ENCODE data around the gene GYPC.
A peak's percentile ranks its signal among the peaks of the same experiment; 100 is the strongest.
"Not testable (repeated sequence)": the region's sequence is repeated elsewhere in the genome, so short reads cannot be mapped to it uniquely, and the experiment has no call there.

Gene GYPC

GRCh38 chr2:126699716-126700581, 44.0 kb downstream of the GYPC start:
- DNase-seq: no peak

GRCh38 chr2:126700677-126701076, 44.7 kb downstream of the GYPC start:
- no peak for DNase-seq

- no peak for DNase-seq
Observed at GRCh38 chr2:126703311-126703710, 47.4 kb downstream of the GYPC start.

- DNase-seq: no peak
Observed at GRCh38 chr2:126704434-126705160, 48.6 kb downstream of the GYPC start.

- no peak for DNase-seq
Observed at GRCh38 chr2:126707191-126707590, 51.2 kb downstream of the GYPC start.

- DNase-seq: no peak
Observed at GRCh38 chr2:126707941-126708340, 52.0 kb downstream of the GYPC start.

- peak; percentile 24 to 39 (median 37) for DNase-seq
Observed at GRCh38 chr2:126714191-126714965, 58.4 kb downstream of the GYPC start.

GRCh38 chr2:126715111-126715510, 59.2 kb downstream of the GYPC start:
- no peak for DNase-seq

GRCh38 chr2:126715576-126716406, 59.8 kb downstream of the GYPC start:
- DNase-seq: no peak

GRCh38 chr2:126717277-126717676, 61.3 kb downstream of the GYPC start:
- DNase-seq: not testable (repeated sequence)

- no peak for DNase-seq
Observed at GRCh38 chr2:126717928-126718327, 62.0 kb downstream of the GYPC start.

- DNase-seq: peak in 1 of 3 donors; percentile 9
Observed at GRCh38 chr2:126719191-126719832, 63.4 kb downstream of the GYPC start.

GRCh38 chr2:126719833-126720351, 63.9 kb downstream of the GYPC start:
- peak; percentile 73 to 85 (median 75) for DNase-seq

GRCh38 chr2:126720638-126721037, 64.7 kb downstream of the GYPC start:
- DNase-seq: peak; percentile 67 to 83 (median 71)

GRCh38 chr2:126722081-126722480, 66.1 kb downstream of the GYPC start:
- DNase-seq: no peak

GRCh38 chr2:126722546-126722945, 66.6 kb downstream of the GYPC start:
- no peak for DNase-seq

- no peak for DNase-seq
Observed at GRCh38 chr2:126723281-126723815, 67.4 kb downstream of the GYPC start.

GRCh38 chr2:126725580-126725979, 69.6 kb downstream of the GYPC start:
- no peak for DNase-seq

GRCh38 chr2:126729896-126730295, 73.9 kb downstream of the GYPC start:
- DNase-seq: no peak

- DNase-seq: no peak
Observed at GRCh38 chr2:126730655-126731054, 74.7 kb downstream of the GYPC start.

- no peak for DNase-seq
Observed at GRCh38 chr2:126731353-126731752, 75.4 kb downstream of the GYPC start.

Data from suppressor macrophage treated with lipopolysaccharide for 1 hour (primary cell).